SK-N-SH (cell line): ENCODE results near the gene NPY4R. TPM values are rescaled to one million over a fixed set of nuclear protein-coding genes. Genes with fewer than 3 reads are reported as not detected.
"Not testable (repeated sequence)": the region's sequence is repeated elsewhere in the genome, so short reads cannot be mapped to it uniquely, and the experiment has no call there.

Experiments
- CTCF ChIA-PET: fragments of 300-600, 350-600 bp; formaldehyde crosslinking; extraction: SDS; loops from one replicate; lab custom pipeline; 2021; lab: Yijun Ruan, JAX
- POLR2A ChIA-PET: fragments of 350-600 bp; sonication (Branson Sonifier 250); formaldehyde crosslinking; extraction: SDS; loops from one replicate; lab custom pipeline; 2020; ENCODE audit warnings: antibody characterized with exemption, inconsistent platforms; lab: Yijun Ruan, JAX
- DNase-seq: peaks from one replicate; pipeline ENCODE4 v3.0.0; 2012
- H2AFZ ChIP-seq: fragments of 200-600 bp; sonication (generic); 2 replicates; pipeline ENCODE4 v1.8.1; 2016; ENCODE audit warnings: antibody characterized with exemption, mild to moderate bottlenecking, low read depth
- H3F3A ChIP-seq: fragments of 200-600 bp; sonication (generic); replicated peaks from 2 replicates; pipeline ENCODE3; 2016; ENCODE audit warnings: antibody characterized with exemption, mild to moderate bottlenecking; ENCODE audit not compliant: insufficient read depth
- H3K27ac ChIP-seq, 2 experiments: fragments of 200-500 bp in 1 of 2; fragments of 200-600 bp in 1 of 2; sonication (Bioruptor generic) in 1 of 2; sonication (generic), shearing (Covaris generic) in 1 of 2; 2 replicates each; pipeline versions ENCODE4 v1.5.1 to v1.6.1; 2014 to 2016; ENCODE audit warnings: low read depth in 2 of 2, inconsistent platforms in 1 of 2, low read length in 1 of 2, mild to moderate bottlenecking in 1 of 2, mixed read lengths in 1 of 2
- H3K27me3 ChIP-seq: fragments of 200-600 bp; sonication (generic), shearing (Covaris generic); 2 replicates; pipeline ENCODE4 v1.6.1; 2016; ENCODE audit warnings: mixed run types; ENCODE audit not compliant: insufficient read depth
- H3K36me3 ChIP-seq, 2 experiments: fragments of 200-500 bp in 1 of 2; fragments of 200-600 bp in 1 of 2; sonication (Bioruptor generic) in 1 of 2; sonication (generic) in 1 of 2; replicated peaks in 1 of 2; 2 replicates each; pipeline versions ENCODE3 to v1.5.1; 2014 to 2016; ENCODE audit warnings: low read length in 1 of 2, mild to moderate bottlenecking in 1 of 2; ENCODE audit not compliant: insufficient read depth in 2 of 2, control insufficient read depth in 1 of 2
- H3K4me1 ChIP-seq, 2 experiments: fragments of 200-500 bp in 1 of 2; fragments of 200-600 bp in 1 of 2; sonication (Bioruptor generic) in 1 of 2; sonication (generic), shearing (Covaris generic) in 1 of 2; 2 replicates each; pipeline versions ENCODE4 v1.5.1 to v1.6.1; 2014 to 2016; ENCODE audit warnings: low read depth in 1 of 2, low read length in 1 of 2, mixed run types in 1 of 2; ENCODE audit not compliant: insufficient read depth in 2 of 2, control insufficient read depth in 1 of 2
- H3K4me2 ChIP-seq: fragments of 200-600 bp; sonication (generic), shearing (Covaris generic); 2 replicates; pipeline ENCODE4 v1.6.1; 2017; ENCODE audit warnings: mixed run types
- H3K4me3 ChIP-seq, 2 experiments: fragments of 200-500 bp in 1 of 2; fragments of 200-600 bp in 1 of 2; sonication (Bioruptor generic) in 1 of 2; sonication (generic), shearing (Covaris generic) in 1 of 2; 2 replicates each; pipeline versions ENCODE4 v1.5.1 to v1.8.1; 2014 to 2016; ENCODE audit warnings: low read depth in 2 of 2, inconsistent platforms in 1 of 2, low read length in 1 of 2, mild to moderate bottlenecking in 1 of 2, mixed read lengths in 1 of 2, moderate library complexity in 1 of 2
- H3K79me2 ChIP-seq: fragments of 200-600 bp; sonication (generic); 2 replicates; pipeline ENCODE4 v1.8.1; 2017; ENCODE audit warnings: mild to moderate bottlenecking; ENCODE audit not compliant: insufficient read depth
- H3K9ac ChIP-seq: fragments of 200-600 bp; sonication (generic); 2 replicates; pipeline ENCODE4 v1.6.1; 2017; ENCODE audit warnings: mixed run types
- H3K9me2 ChIP-seq: fragments of 200-600 bp; sonication (generic); 2 replicates; pipeline ENCODE4 v1.6.1; 2017; ENCODE audit warnings: mixed run types
- H3K9me3 ChIP-seq: fragments of 200-600 bp; sonication (generic); 2 replicates; pipeline ENCODE4 v1.6.1; 2017; ENCODE audit warnings: mixed run types, mild to moderate bottlenecking, moderate library complexity
- H4K20me1 ChIP-seq: fragments of 200-600 bp; sonication (generic); 2 replicates; pipeline ENCODE4 v1.6.1; 2017; ENCODE audit warnings: mild to moderate bottlenecking, mixed run types; ENCODE audit not compliant: insufficient read depth
- WGBS: methylation state at CpG from one replicate; pipeline ENCODE4 v1.1.6; 2017; ENCODE audit warnings: low lambda C conversion rate; 5-methylcytosine and 5-hydroxymethylcytosine counted together
- polyA plus RNA-seq, 3 experiments: library from polyadenylated mRNA; depleted of rRNA; stranded (reverse); fragments of >200 nt; gene quantifications; 2 replicates each; pipeline ENCODE4 v1.2.3, GENCODE V29; 2012

The NPY4R gene
- polyA plus RNA-seq, 1 of the 3 experiments (the other 2 are of a cell fraction), result 0.03 TPM

DNA sequence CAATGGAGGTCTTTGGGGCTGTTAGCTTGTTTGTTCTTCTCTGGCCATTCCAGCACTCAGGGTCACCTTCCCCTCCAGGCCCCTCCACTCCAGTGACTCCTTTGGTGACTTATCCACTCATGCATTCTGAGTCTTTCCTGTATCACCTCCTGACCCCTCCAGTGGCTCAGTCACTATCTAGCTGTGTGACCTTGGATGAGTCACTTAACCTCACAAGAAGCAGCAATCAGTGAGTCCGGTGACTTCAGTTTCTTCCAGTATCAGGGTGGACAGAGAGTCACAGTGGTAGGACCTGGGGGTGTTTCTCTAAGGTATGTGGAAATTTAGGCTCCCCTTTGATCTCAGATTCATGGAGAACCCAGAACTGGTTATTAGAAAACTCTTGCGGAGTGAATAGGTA lies 9.8 kb downstream of the NPY4R start:
- H2AFZ ChIP-seq, H3F3A ChIP-seq, POLR2A ChIA-PET, H3K9me2 ChIP-seq, DNase-seq, CTCF ChIA-PET, H3K79me2 ChIP-seq, H3K27me3 ChIP-seq, H3K4me1 ChIP-seq, H3K36me3 ChIP-seq, H4K20me1 ChIP-seq, H3K4me2 ChIP-seq, H3K27ac ChIP-seq, H3K9me3 ChIP-seq, H3K9ac ChIP-seq, H3K4me3 ChIP-seq: not testable (repeated sequence)
- no CpG with 5 or more reads among the region's 2 CpGs for WGBS

DNA sequence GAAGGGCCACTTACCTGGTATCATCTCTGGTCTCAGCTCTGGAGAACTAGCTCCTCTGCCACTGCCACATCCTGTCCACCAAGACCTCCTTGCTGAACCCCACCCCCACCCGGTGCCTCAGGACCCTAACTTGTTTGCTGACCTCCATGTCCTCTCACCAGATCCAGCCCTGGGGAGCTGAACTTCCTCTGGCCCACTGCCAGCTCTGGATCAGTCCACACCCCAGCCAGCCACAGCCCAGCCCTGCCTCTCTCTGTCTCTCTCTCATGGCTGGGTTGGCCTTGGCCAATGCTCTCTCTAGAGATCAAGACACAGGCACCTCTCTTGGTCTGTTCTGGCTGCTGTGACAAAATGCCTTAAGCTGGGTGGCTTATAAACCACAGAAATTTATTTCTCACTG lies 14.4 kb downstream of the NPY4R start:
- H2AFZ ChIP-seq, H3K9ac ChIP-seq, H3K4me3 ChIP-seq, H3K4me2 ChIP-seq, H3K27ac ChIP-seq, H3K9me3 ChIP-seq, H3F3A ChIP-seq, POLR2A ChIA-PET, H3K36me3 ChIP-seq, H3K79me2 ChIP-seq, H4K20me1 ChIP-seq, DNase-seq, H3K9me2 ChIP-seq, H3K4me1 ChIP-seq, H3K27me3 ChIP-seq, CTCF ChIA-PET: not testable (repeated sequence)
- WGBS, result no CpG with 5 or more reads among the region's 1 CpG

DNA sequence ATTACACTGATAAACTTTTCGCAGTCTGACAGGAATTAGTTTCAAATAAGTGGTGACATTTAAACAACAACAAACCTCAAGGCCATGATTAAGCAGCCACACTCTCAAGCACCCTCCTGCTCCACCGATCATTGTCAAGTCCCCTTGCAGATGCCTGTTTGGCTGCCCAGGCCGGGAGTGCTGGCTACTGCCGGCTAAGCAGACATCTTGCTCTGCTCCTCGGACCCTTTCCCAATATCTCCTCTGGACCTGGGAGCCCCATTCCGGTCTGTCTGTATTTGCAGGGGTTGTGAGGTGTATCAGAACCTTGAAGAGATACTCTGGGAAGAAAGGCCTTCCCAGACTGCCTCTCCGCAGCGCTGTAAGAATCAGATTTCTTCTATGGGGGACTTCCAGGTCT lies 14.9 kb downstream of the NPY4R start:
- H2AFZ ChIP-seq, CTCF ChIA-PET, H3K27me3 ChIP-seq, H3F3A ChIP-seq, H3K9ac ChIP-seq, POLR2A ChIA-PET, H3K9me2 ChIP-seq, H3K4me1 ChIP-seq, H3K79me2 ChIP-seq, H3K4me3 ChIP-seq, H3K9me3 ChIP-seq, H3K27ac ChIP-seq, H3K36me3 ChIP-seq, H3K4me2 ChIP-seq, H4K20me1 ChIP-seq, DNase-seq: not testable (repeated sequence)
- 76% methylated on average over 7 of the region's 8 CpGs for WGBS

DNA sequence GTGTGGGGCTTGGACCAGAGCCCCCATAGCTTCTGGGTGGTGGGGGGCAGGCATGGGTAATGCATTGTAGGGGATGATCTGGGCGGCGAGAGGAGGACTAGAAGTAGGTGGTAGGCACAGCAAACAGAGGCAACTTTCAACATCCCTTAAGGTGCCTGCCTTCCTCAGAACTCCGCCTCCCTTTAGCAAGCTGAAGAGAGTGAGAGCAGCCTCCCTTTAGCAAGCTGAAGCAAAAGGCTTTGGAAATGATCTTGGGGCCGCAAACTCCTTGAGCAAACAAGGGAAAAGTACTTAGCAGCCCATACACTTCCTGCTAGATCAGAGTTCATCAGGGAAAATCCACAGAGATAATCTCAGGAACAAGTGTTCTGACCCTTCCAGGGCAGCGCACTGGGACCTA lies 18.3 kb downstream of the NPY4R start:
- H3K79me2 ChIP-seq, CTCF ChIA-PET, POLR2A ChIA-PET, H3K9ac ChIP-seq, DNase-seq, H4K20me1 ChIP-seq, H3K4me3 ChIP-seq, H3K27me3 ChIP-seq, H3K9me3 ChIP-seq, H3K36me3 ChIP-seq, H2AFZ ChIP-seq, H3F3A ChIP-seq, H3K4me2 ChIP-seq, H3K27ac ChIP-seq, H3K4me1 ChIP-seq, H3K9me2 ChIP-seq: not testable (repeated sequence)
- 87% methylated on average over 3 of the region's 5 CpGs for WGBS

DNA sequence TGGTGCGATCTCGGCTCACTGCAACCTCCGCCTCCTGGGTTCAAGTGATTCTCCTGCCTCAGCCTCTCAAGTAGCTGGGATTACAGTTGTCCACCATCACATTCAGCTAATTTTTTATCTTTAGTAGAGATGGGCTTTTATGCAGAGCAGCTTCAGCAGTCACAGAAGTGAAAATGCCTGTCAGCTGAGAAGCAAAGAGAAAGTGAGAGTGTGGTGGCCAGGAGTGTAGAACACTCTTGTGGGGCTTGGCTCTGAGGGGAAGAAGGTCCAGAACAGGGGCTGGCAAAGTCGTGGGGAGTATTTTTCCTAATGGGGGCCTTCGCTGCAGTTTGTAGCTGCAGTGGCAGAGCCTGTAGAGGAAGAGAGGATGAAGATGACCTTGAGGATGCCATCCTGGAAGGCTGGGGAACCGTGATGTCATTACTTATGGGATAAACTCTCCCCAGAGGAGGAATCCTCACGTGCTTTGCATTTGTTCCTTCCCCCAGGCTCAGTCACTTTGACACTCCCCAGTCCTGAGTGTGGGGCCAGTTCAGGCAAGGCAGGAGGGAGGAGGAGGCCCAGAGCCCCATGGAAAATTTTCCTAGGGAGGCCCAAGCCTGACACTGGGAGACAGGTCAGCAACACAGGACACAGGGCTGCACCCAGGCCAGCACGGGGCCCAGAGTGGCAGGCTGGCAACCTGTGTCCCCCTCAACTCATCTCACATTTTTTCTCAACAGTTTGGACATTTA lies 20.2 kb downstream of the NPY4R start:
- H4K20me1 ChIP-seq, H3K9me2 ChIP-seq, CTCF ChIA-PET, DNase-seq, H3K4me1 ChIP-seq, H3K79me2 ChIP-seq, H3K9me3 ChIP-seq, H3K4me3 ChIP-seq, POLR2A ChIA-PET, H3F3A ChIP-seq, H3K4me2 ChIP-seq, H3K9ac ChIP-seq, H2AFZ ChIP-seq, H3K27me3 ChIP-seq, H3K27ac ChIP-seq, H3K36me3 ChIP-seq: not testable (repeated sequence)
- 96% methylated on average over 3 of the region's 8 CpGs for WGBS

DNA sequence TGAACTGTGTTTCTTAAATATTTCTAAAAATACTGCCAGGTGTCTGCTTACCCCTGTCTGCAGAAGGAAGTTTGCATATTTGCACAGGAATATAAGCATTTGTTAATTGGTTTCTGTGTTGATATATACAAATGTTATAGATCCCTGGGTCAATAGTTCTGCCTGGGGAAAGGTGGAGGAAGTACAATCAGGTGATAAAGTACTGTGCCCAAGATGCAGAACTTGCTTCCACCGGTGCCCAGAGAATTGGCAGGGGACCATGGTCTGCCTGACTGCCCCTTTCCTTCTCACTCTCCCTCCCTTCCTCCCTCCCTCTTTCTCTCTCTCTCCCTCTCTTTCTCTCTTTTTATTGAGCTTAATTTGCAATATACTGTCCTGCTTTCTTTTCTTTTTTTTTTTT lies 22.3 kb downstream of the NPY4R start:
- H4K20me1 ChIP-seq, H3K27ac ChIP-seq, H3K4me2 ChIP-seq, H3K4me1 ChIP-seq, H3K9me2 ChIP-seq, H3K79me2 ChIP-seq, H3K27me3 ChIP-seq, H3K9ac ChIP-seq, H3K9me3 ChIP-seq, H3K4me3 ChIP-seq, DNase-seq, H3K36me3 ChIP-seq, H3F3A ChIP-seq, CTCF ChIA-PET, POLR2A ChIA-PET, H2AFZ ChIP-seq: not testable (repeated sequence)
- 73% methylated on average over 1 of the region's 1 CpG for WGBS
